Measurements from ENCODE around the gene DENND4C. TPM values are rescaled to one million over a fixed set of nuclear protein-coding genes. Genes with fewer than 3 reads are reported as not detected.
A peak's percentile ranks its signal among the peaks of the same experiment; 100 is the strongest.

Gene DENND4C
- total RNA-seq, 1 experiment from 2014 or later = 26.6 TPM

GRCh38 chr9:19203058-19203457 is 27.4 kb upstream of the DENND4C start:
- no peak overlapping the region for H2BK120ac ChIP-seq (ENCODE audit: low read depth, low read length, poor library complexity, severe bottlenecking)
- H4K5ac ChIP-seq (ENCODE audit: insufficient read length, low read depth, low read length) = no peak overlapping the region
- no peak overlapping the region for H3K23ac ChIP-seq (ENCODE audit: insufficient read length, low read depth, low read length)
- Mint-ChIP-seq H3K4me3 (no peak overlapping the region), H3K4me1 (peaks cover 7% of the 10 kb centered on the region in 2 experiments), H3K9me3 (no peaks in the 10 kb centered on the region; a peak in 1 of 5 replicates), H3K36me3 (ENCODE audit: insufficient read depth in 1 of 3, low read depth in 3 of 3) (no peaks in the 10 kb centered on the region), H3K27me3 (ENCODE audit: low read depth) (no peaks in the 10 kb centered on the region), H3K27ac (0 out of 7 replicates have a peak overlapping the region, but pooled peaks of 1 of the 3 experiments have one; percentile 37)
- no peak for DNase-seq
- TF ChIP-seq CTCF (conservative IDR thresholded peaks at IDR 0.05) = no peak
- H3K79me1 ChIP-seq (ENCODE audit: insufficient read depth, low read depth, low read length, poor library complexity, severe bottlenecking) = no peaks in the 10 kb centered on the region
- no peak overlapping the region for H2BK5ac ChIP-seq (ENCODE audit: insufficient read length, low read length)
- H2BK20ac ChIP-seq (ENCODE audit: low read depth, low read length, poor library complexity, severe bottlenecking) = no peak overlapping the region
- H3K56ac ChIP-seq (ENCODE audit: insufficient read length, low read depth, low read length) = no peak overlapping the region
- no peak overlapping the region for H3K27ac ChIP-seq (ENCODE audit: insufficient read length, low read depth, low read length)
- H3K27me3 ChIP-seq (ENCODE audit: insufficient read depth, low read length) = no peaks in the 10 kb centered on the region
- H2AFZ ChIP-seq (ENCODE audit: low read length) = no peak overlapping the region
- H3K4me2 ChIP-seq (ENCODE audit: insufficient read depth, insufficient read length, low read length) = no peak overlapping the region
- H3K4me1 ChIP-seq (ENCODE audit: insufficient read depth, low read length) = no peaks in the 10 kb centered on the region
- no peak overlapping the region for H2BK12ac ChIP-seq (ENCODE audit: insufficient read length, low read depth, low read length)
- no peak overlapping the region for H3K9ac ChIP-seq (ENCODE audit: extremely low read depth, insufficient read length, low read length)
- H3K23me2 ChIP-seq (ENCODE audit: insufficient read length, low read depth, low read length, poor library complexity, severe bottlenecking) = no peaks in the 10 kb centered on the region
- no peaks in the 10 kb centered on the region for H3K9me3 ChIP-seq (ENCODE audit: control insufficient read depth, low read depth, low read length)
- no peak overlapping the region for H3K18ac ChIP-seq (ENCODE audit: insufficient read length, low read depth, low read length)
- H3K4ac ChIP-seq (ENCODE audit: low read depth, low read length) = no peak overlapping the region
- no peak overlapping the region for H2AK5ac ChIP-seq (ENCODE audit: insufficient read length, low read length)
- H2BK15ac ChIP-seq (ENCODE audit: low read depth, low read length) = no peak overlapping the region
- no peak overlapping the region for H3T11ph ChIP-seq (ENCODE audit: low read length)
- WGBS (ENCODE audit: extremely low coverage, insufficient read length, low lambda C conversion rate) = no CpG with 5 or more reads among the region's 5 CpGs
- no peaks in the 10 kb centered on the region for H4K20me1 ChIP-seq (ENCODE audit: control insufficient read depth, insufficient read depth, insufficient read length)
- no peak overlapping the region for H3K14ac ChIP-seq (ENCODE audit: insufficient read depth, low read length)
- H4K8ac ChIP-seq (replicated peaks; ENCODE audit: insufficient read length, low read depth, low read length) = no peak overlapping the region
- H3K79me2 ChIP-seq (ENCODE audit: insufficient read depth, low read length) = no peaks in the 10 kb centered on the region
- no peak overlapping the region for H4K91ac ChIP-seq (ENCODE audit: insufficient read length, low read depth, low read length)

Data from H9 (cell line).